Measurements from ENCODE around the gene PRDX6.
"Not testable (repeated sequence)": the region's sequence is repeated elsewhere in the genome, so short reads cannot be mapped to it uniquely, and the experiment has no call there.

PRDX6 gene

GRCh38 chr1:173479649-173480048, 2.5 kb downstream of the PRDX6 start:
- peak overlapping the region; percentile 88 for H3K4me3 ChIP-seq (ENCODE audit: low read depth, low read length)
- no peak overlapping the region; the same call in 1 of the 2 replicates for H3K9ac ChIP-seq (ENCODE audit: low read depth, low read length)
- no peak overlapping the region for H3K27ac ChIP-seq (ENCODE audit: low read depth, low read length)
- no peaks in the 10 kb centered on the region for H3K27me3 ChIP-seq (ENCODE audit: control insufficient read depth, insufficient read depth, low read length)
- peaks cover 29% of the 10 kb centered on the region for H3K4me1 ChIP-seq (ENCODE audit: control insufficient read depth, insufficient read depth, low read length)
- no peaks in the 10 kb centered on the region for H3K9me3 ChIP-seq (ENCODE audit: control insufficient read depth, insufficient read depth, low read length)
- H3K36me3 ChIP-seq (ENCODE audit: control insufficient read depth, insufficient read depth, low read length), result peaks cover 60% of the 10 kb centered on the region

DNA sequence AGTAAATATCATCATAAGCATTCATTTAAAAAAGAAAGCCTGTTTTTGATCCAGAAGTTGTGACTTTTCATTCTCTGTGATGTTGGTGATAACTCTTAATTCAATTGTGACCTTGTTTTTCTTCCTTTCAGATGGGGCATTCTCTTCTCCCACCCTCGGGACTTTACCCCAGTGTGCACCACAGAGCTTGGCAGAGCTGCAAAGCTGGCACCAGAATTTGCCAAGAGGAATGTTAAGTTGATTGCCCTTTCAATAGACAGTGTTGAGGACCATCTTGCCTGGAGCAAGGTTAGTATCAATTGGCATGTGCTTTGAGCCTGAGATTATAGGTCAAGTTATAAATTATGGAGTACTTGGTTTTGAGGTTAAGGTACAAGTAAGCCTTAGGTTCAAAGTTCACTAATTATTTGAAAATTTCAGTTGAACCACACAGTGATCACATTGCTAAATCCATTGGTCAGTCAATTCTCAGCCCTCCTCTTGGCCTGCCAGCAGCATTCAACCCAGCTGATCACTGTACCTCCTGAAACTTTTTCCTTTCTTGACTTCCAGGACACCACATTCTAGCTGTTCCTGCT, 4.1 kb downstream of the PRDX6 start:
- Histone ChIP-seq H3K9me3 (ENCODE audit: control insufficient read depth, insufficient read depth, low read length) (no peaks in the 10 kb centered on the region), H3K4me3 (ENCODE audit: low read depth, low read length) (no peak overlapping the region), H3K4me1 (ENCODE audit: control insufficient read depth, insufficient read depth, low read length) (peaks cover 19% of the 10 kb centered on the region), H3K27me3 (ENCODE audit: control insufficient read depth, insufficient read depth, low read length) (no peaks in the 10 kb centered on the region), H3K36me3 (ENCODE audit: control insufficient read depth, insufficient read depth, low read length) (peaks cover 76% of the 10 kb centered on the region), H3K27ac (ENCODE audit: low read depth, low read length) (no peak overlapping the region), H3K9ac (ENCODE audit: low read depth, low read length) (no peak overlapping the region)

DNA sequence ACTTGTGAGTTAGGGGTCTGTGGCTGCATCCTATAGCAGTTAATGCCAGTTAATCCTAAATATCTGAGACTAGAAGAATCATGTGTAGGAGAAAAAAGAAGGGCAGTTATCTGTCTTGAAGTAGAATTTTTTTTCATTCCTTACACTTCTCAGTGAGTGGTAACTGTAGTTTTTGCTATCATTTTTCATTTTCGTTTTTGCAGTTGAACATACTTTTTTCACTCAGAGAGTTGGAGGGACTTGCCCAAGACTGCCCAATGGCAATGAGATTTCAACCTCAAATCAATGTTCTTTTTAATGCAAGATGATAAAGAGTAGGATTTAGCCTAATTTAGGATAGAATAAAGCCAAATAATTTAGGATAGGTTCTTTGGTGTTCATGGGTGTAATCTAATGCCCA, 5.5 kb downstream of the PRDX6 start:
- H3K4me3 ChIP-seq (ENCODE audit: low read depth, low read length), result no peak overlapping the region
- no peaks in the 10 kb centered on the region for H3K9me3 ChIP-seq (ENCODE audit: control insufficient read depth, insufficient read depth, low read length)
- no peak overlapping the region for H3K9ac ChIP-seq (ENCODE audit: low read depth, low read length)
- H3K36me3 ChIP-seq (ENCODE audit: control insufficient read depth, insufficient read depth, low read length), result peaks cover 90% of the 10 kb centered on the region
- no peak overlapping the region for H3K27ac ChIP-seq (ENCODE audit: low read depth, low read length)
- H3K4me1 ChIP-seq (ENCODE audit: control insufficient read depth, insufficient read depth, low read length), result peaks cover 19% of the 10 kb centered on the region
- H3K27me3 ChIP-seq (ENCODE audit: control insufficient read depth, insufficient read depth, low read length), result no peaks in the 10 kb centered on the region

- Histone ChIP-seq H3K27ac (ENCODE audit: low read depth, low read length) (no peak overlapping the region), H3K9me3 (ENCODE audit: control insufficient read depth, insufficient read depth, low read length) (no peaks in the 10 kb centered on the region), H3K36me3 (ENCODE audit: control insufficient read depth, insufficient read depth, low read length) (peaks cover 99% of the 10 kb centered on the region), H3K4me1 (ENCODE audit: control insufficient read depth, insufficient read depth, low read length) (peaks cover 17% of the 10 kb centered on the region; the same call in 1 of the 2 replicates), H3K9ac (ENCODE audit: low read depth, low read length) (no peak overlapping the region), H3K4me3 (ENCODE audit: low read depth, low read length) (no peak overlapping the region), H3K27me3 (ENCODE audit: control insufficient read depth, insufficient read depth, low read length) (no peaks in the 10 kb centered on the region)
Measured at GRCh38 chr1:173484276-173484675, 7.1 kb downstream of the PRDX6 start.

DNA sequence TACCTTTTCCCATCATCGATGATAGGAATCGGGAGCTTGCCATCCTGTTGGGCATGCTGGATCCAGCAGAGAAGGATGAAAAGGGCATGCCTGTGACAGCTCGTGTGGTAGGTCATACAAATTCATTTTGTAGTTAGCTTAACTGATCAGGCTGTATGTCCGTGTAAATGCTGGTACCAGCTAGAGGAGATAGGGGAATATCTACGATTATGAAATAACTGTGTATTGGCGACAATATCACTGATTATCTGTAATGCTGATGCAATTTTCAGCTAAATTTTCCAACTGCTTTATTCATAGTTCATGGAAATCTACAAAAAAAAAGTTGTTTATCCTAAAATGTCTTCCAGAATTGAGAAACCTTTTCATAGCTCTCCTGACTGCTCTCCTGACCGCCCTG, 8.3 kb downstream of the PRDX6 start:
- Histone ChIP-seq H3K4me1 (ENCODE audit: control insufficient read depth, insufficient read depth, low read length) (peaks cover 6% of the 10 kb centered on the region; the same call in 1 of the 2 replicates), H3K27me3 (ENCODE audit: control insufficient read depth, insufficient read depth, low read length) (no peaks in the 10 kb centered on the region), H3K9me3 (ENCODE audit: control insufficient read depth, insufficient read depth, low read length) (no peaks in the 10 kb centered on the region), H3K36me3 (ENCODE audit: control insufficient read depth, insufficient read depth, low read length) (peaks cover 89% of the 10 kb centered on the region), H3K4me3 (ENCODE audit: low read depth, low read length) (no peak overlapping the region), H3K9ac (ENCODE audit: low read depth, low read length) (no peak overlapping the region), H3K27ac (ENCODE audit: low read depth, low read length) (no peak overlapping the region)

DNA sequence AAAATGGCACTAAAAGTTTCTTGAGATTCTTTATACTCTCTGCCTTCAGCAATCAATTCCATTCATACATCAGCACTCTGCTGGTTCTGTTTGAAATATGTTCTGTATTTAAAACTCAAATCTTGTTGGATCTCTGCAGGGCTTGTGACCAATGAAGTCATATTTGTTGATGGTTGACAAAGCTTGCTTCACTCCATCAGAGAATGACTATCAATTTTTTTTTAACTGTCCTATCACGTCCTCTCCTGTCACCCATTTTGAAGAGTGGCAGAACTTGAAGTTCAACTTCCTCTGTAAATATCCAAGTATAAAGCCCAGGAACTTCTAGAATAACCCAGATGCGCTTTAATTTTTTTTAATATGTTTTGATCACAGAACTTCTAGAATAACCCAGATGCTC, 10.9 kb downstream of the PRDX6 start:
- Histone ChIP-seq H3K4me3 (ENCODE audit: low read depth, low read length) (no peak overlapping the region), H3K27me3 (ENCODE audit: control insufficient read depth, insufficient read depth, low read length) (no peaks in the 10 kb centered on the region), H3K27ac (ENCODE audit: low read depth, low read length) (no peak overlapping the region), H3K9ac (ENCODE audit: low read depth, low read length) (no peak overlapping the region), H3K36me3 (ENCODE audit: control insufficient read depth, insufficient read depth, low read length) (peaks cover 63% of the 10 kb centered on the region), H3K4me1 (ENCODE audit: control insufficient read depth, insufficient read depth, low read length) (peaks cover 6% of the 10 kb centered on the region; the same call in 1 of the 2 replicates), H3K9me3 (ENCODE audit: control insufficient read depth, insufficient read depth, low read length) (peaks cover 6% of the 10 kb centered on the region; the same call in 1 of the 2 replicates)

GRCh38 chr1:173489149-173489600, 12.0 kb downstream of the PRDX6 start:
- Histone ChIP-seq H3K4me1 (ENCODE audit: control insufficient read depth, insufficient read depth, low read length) (peaks cover 6% of the 10 kb centered on the region; the same call in 1 of the 2 replicates), H3K9me3 (ENCODE audit: control insufficient read depth, insufficient read depth, low read length) (peaks cover 11% of the 10 kb centered on the region; the same call in 1 of the 2 replicates), H3K27me3 (ENCODE audit: control insufficient read depth, insufficient read depth, low read length) (no peaks in the 10 kb centered on the region), H3K9ac (ENCODE audit: low read depth, low read length) (no peak overlapping the region), H3K36me3 (ENCODE audit: control insufficient read depth, insufficient read depth, low read length) (peaks cover 53% of the 10 kb centered on the region), H3K4me3 (ENCODE audit: low read depth, low read length) (no peak overlapping the region), H3K27ac (ENCODE audit: low read depth, low read length) (no peak overlapping the region)

DNA sequence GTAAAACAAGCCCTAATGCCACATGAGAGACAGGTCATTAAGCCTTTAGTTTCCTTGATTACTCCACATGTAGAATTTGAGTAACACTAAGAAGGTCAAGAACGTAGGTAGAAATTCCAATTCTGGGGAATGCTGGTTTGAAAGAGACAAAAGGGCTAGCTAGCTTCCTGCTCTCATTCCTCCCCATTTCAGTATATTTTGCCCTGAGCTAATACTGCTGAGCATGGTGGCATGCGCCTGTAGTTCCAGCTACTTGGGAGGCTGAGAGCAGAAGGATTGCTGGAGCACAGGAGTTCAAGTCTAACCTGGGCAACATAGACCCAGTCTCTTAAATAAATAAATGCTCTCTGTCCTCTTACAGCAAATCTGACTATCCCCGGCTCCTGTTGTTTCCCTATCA, 12.8 kb downstream of the PRDX6 start:
- peaks cover 45% of the 10 kb centered on the region for H3K36me3 ChIP-seq (ENCODE audit: control insufficient read depth, insufficient read depth, low read length)
- H3K27me3 ChIP-seq (ENCODE audit: control insufficient read depth, insufficient read depth, low read length), result no peaks in the 10 kb centered on the region
- H3K4me3 ChIP-seq (ENCODE audit: low read depth, low read length), result no peak overlapping the region
- no peak overlapping the region for H3K9ac ChIP-seq (ENCODE audit: low read depth, low read length)
- peaks cover 6% of the 10 kb centered on the region; the same call in 1 of the 2 replicates for H3K4me1 ChIP-seq (ENCODE audit: control insufficient read depth, insufficient read depth, low read length)
- H3K9me3 ChIP-seq (ENCODE audit: control insufficient read depth, insufficient read depth, low read length), result peaks cover 16% of the 10 kb centered on the region
- peak overlapping the region; percentile 53 for H3K27ac ChIP-seq (ENCODE audit: low read depth, low read length)

GRCh38 chr1:173491508-173491907, 14.4 kb downstream of the PRDX6 start:
- H3K27ac ChIP-seq (ENCODE audit: low read depth, low read length), result no peak overlapping the region
- peaks cover 26% of the 10 kb centered on the region for H3K9me3 ChIP-seq (ENCODE audit: control insufficient read depth, insufficient read depth, low read length)
- peaks cover 29% of the 10 kb centered on the region for H3K36me3 ChIP-seq (ENCODE audit: control insufficient read depth, insufficient read depth, low read length)
- H3K4me3 ChIP-seq (ENCODE audit: low read depth, low read length), result no peak overlapping the region
- peaks cover 6% of the 10 kb centered on the region; the same call in 1 of the 2 replicates for H3K4me1 ChIP-seq (ENCODE audit: control insufficient read depth, insufficient read depth, low read length)
- H3K27me3 ChIP-seq (ENCODE audit: control insufficient read depth, insufficient read depth, low read length), result no peaks in the 10 kb centered on the region
- H3K9ac ChIP-seq (ENCODE audit: low read depth, low read length), result no peak overlapping the region

DNA sequence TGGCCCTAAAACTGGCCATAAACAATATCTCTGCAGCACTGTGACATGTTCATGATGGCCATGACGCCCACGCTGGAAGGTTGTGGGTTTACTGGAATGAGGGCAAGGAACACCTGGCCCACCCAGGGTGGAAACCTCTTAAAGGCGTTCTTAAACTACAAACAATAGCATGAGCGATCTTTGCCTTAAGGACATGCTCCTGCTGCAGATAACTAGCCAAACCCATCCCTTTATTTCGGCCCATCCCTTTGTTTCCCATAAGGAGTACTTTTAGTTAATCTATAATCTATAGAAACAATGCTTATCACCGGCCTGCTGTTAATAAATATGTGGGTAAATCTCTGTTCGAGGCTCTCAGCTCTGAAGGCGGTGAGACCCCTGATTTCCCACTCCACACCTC, 16.0 kb downstream of the PRDX6 start:
- peaks cover 13% of the 10 kb centered on the region for H3K36me3 ChIP-seq (ENCODE audit: control insufficient read depth, insufficient read depth, low read length)
- H3K9ac ChIP-seq (ENCODE audit: low read depth, low read length); H3K4me1 ChIP-seq (ENCODE audit: control insufficient read depth, insufficient read depth, low read length); H3K27ac ChIP-seq (ENCODE audit: low read depth, low read length); H3K4me3 ChIP-seq (ENCODE audit: low read depth, low read length); H3K27me3 ChIP-seq (ENCODE audit: control insufficient read depth, insufficient read depth, low read length): not testable (repeated sequence)
- H3K9me3 ChIP-seq (ENCODE audit: control insufficient read depth, insufficient read depth, low read length), result peaks cover 31% of the 10 kb centered on the region

GRCh38 chr1:173495609-173496267, 18.6 kb downstream of the PRDX6 start:
- no peaks in the 10 kb centered on the region for H3K36me3 ChIP-seq (ENCODE audit: control insufficient read depth, insufficient read depth, low read length)
- no peaks in the 10 kb centered on the region for H3K4me1 ChIP-seq (ENCODE audit: control insufficient read depth, insufficient read depth, low read length)
- H3K4me3 ChIP-seq (ENCODE audit: low read depth, low read length), result no peak overlapping the region
- no peak overlapping the region for H3K27ac ChIP-seq (ENCODE audit: low read depth, low read length)
- H3K27me3 ChIP-seq (ENCODE audit: control insufficient read depth, insufficient read depth, low read length), result no peaks in the 10 kb centered on the region
- peaks cover 31% of the 10 kb centered on the region for H3K9me3 ChIP-seq (ENCODE audit: control insufficient read depth, insufficient read depth, low read length)
- H3K9ac ChIP-seq (ENCODE audit: low read depth, low read length), result no peak overlapping the region

Data from HUES48 (cell line).